NCI-H2171 treated with DMSO at 0.1 percent for 48 hours (cell line): ENCODE measurements around the gene BABAM2.

Source experiments
- DNase-seq: peaks from one replicate; lab custom pipeline; 2025; lab: John Stamatoyannopoulos, UW

BABAM2 gene

GRCh38 chr2:28282861-28283646 lies 392.5 kb downstream of the BABAM2 start:
- no peak for DNase-seq

- DNase-seq: no peak
Observed at GRCh38 chr2:28283861-28284260, 393.3 kb downstream of the BABAM2 start.

GRCh38 chr2:28286678-28287077 lies 396.1 kb downstream of the BABAM2 start:
- no peak for DNase-seq

GRCh38 chr2:28287256-28287915 lies 396.9 kb downstream of the BABAM2 start:
- DNase-seq: no peak

- no peak for DNase-seq
Observed at GRCh38 chr2:28288620-28289019, 398.1 kb downstream of the BABAM2 start.

GRCh38 chr2:28291811-28292440 lies 401.4 kb downstream of the BABAM2 start:
- DNase-seq: no peak

- no peak for DNase-seq
Observed at GRCh38 chr2:28292491-28292890, 402.0 kb downstream of the BABAM2 start.

GRCh38 chr2:28293416-28293815 lies 402.9 kb downstream of the BABAM2 start:
- no peak for DNase-seq

GRCh38 chr2:28294451-28294850 lies 403.9 kb downstream of the BABAM2 start:
- no peak for DNase-seq

- DNase-seq: no peak
Observed at GRCh38 chr2:28296243-28296642, 405.7 kb downstream of the BABAM2 start.

- DNase-seq: no peak
Observed at GRCh38 chr2:28296904-28297303, 406.4 kb downstream of the BABAM2 start.

- DNase-seq: no peak
Observed at GRCh38 chr2:28297531-28297930, 407.0 kb downstream of the BABAM2 start.

GRCh38 chr2:28298406-28298805 lies 407.9 kb downstream of the BABAM2 start:
- DNase-seq: no peak

- DNase-seq: no peak
Observed at GRCh38 chr2:28300485-28301341, 410.2 kb downstream of the BABAM2 start.

- DNase-seq: no peak
Observed at GRCh38 chr2:28305202-28305601, 414.7 kb downstream of the BABAM2 start.

- no peak for DNase-seq
Observed at GRCh38 chr2:28310107-28310506, 419.6 kb downstream of the BABAM2 start.

GRCh38 chr2:28311660-28312249 lies 421.2 kb downstream of the BABAM2 start:
- no peak for DNase-seq

- DNase-seq: no peak
Observed at GRCh38 chr2:28312307-28313219, 422.0 kb downstream of the BABAM2 start.

- DNase-seq: no peak
Observed at GRCh38 chr2:28313220-28313784, 422.8 kb downstream of the BABAM2 start.

GRCh38 chr2:28314968-28315367 lies 424.4 kb downstream of the BABAM2 start:
- DNase-seq: no peak
